GM12874 (cell line): Measurements from ENCODE around the gene SNPH.

Source experiments
- TF ChIP-seq, protein P1 (sequence below): IDR thresholded peaks from 2 replicates; pipeline ENCODE4 v1.5.1; 2011; ENCODE audit warnings: low read depth, mild to moderate bottlenecking, control low read depth, low read length, moderate library complexity; ENCODE audit not compliant: insufficient read depth

Gene SNPH

DNA sequence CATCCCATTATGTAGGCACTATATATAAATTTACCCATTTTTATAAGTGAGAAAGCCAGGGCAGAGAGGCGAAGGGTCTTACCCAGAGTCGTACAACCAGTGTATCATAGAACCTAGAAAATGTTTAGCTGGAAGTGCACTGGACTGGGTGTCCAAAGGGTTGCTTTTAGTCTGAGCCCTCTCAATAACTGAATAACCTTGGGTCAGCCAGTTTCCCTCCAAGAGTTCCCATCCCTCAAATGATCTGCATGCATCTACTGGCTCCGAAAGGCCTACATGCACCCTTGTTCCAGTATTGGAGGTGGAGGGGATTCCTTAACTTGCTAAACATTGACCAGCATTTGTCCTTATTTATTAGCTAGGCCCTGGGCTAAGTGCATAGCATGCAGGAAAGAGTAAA is 3.8 kb downstream of the SNPH start:
- TF ChIP-seq, protein P1, sequence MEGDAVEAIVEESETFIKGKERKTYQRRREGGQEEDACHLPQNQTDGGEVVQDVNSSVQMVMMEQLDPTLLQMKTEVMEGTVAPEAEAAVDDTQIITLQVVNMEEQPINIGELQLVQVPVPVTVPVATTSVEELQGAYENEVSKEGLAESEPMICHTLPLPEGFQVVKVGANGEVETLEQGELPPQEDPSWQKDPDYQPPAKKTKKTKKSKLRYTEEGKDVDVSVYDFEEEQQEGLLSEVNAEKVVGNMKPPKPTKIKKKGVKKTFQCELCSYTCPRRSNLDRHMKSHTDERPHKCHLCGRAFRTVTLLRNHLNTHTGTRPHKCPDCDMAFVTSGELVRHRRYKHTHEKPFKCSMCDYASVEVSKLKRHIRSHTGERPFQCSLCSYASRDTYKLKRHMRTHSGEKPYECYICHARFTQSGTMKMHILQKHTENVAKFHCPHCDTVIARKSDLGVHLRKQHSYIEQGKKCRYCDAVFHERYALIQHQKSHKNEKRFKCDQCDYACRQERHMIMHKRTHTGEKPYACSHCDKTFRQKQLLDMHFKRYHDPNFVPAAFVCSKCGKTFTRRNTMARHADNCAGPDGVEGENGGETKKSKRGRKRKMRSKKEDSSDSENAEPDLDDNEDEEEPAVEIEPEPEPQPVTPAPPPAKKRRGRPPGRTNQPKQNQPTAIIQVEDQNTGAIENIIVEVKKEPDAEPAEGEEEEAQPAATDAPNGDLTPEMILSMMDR: no peak

DNA sequence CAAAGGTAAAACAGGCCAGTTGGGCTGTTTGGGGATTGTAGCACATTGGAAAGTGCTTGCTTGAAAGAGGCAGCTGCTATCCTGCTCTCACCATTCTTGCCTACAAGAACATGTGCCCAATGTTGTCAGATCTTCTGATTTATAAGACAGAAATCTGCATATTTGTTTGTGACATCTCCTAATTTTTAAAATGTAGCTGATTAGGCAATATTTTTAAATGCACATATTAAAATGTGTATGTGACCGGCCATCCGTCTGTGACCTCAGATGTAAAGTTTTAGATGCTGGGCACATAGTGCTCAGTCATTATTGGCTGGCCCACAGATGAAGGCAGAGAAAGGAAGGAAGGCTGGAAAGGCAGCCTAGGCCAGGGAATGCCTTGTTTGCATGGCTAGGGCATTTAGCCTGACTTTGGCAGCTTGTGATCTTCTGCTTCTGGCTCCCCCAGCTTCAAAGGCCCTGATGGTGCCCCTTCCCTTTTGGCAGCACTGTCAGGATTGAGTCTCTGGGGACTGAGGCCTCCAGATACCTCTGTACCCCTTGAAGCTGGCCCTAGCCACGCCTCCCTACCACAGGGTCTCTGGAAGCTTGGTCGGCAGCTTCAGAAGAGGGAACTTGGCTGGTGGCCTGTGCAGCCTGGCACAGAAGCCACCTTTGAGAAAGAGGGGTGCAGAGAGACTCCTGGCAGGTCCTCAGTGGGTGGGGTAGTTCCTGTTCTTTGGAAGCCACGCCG is 6.4 kb downstream of the SNPH start:
- TF ChIP-seq, protein P1: no peak

DNA sequence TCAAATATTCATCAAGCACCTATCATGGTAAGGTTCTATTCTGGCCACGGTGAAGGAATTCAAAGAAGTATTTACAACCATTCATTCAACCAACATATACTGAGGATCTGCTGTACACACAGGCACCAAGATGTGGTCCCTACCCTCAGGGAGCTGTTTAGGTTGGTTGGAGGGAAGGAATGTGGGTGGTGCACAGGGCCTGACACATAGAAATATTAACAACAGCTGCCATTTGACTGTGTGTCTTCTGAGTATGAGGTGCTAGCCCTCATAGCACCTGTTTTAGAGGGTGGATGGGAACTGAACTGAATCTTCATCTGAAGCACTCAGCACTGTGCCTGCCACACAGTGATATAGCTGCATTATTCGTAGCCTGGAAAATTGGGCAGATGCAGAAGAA is 7.3 kb downstream of the SNPH start:
- TF ChIP-seq, protein P1: no peak

DNA sequence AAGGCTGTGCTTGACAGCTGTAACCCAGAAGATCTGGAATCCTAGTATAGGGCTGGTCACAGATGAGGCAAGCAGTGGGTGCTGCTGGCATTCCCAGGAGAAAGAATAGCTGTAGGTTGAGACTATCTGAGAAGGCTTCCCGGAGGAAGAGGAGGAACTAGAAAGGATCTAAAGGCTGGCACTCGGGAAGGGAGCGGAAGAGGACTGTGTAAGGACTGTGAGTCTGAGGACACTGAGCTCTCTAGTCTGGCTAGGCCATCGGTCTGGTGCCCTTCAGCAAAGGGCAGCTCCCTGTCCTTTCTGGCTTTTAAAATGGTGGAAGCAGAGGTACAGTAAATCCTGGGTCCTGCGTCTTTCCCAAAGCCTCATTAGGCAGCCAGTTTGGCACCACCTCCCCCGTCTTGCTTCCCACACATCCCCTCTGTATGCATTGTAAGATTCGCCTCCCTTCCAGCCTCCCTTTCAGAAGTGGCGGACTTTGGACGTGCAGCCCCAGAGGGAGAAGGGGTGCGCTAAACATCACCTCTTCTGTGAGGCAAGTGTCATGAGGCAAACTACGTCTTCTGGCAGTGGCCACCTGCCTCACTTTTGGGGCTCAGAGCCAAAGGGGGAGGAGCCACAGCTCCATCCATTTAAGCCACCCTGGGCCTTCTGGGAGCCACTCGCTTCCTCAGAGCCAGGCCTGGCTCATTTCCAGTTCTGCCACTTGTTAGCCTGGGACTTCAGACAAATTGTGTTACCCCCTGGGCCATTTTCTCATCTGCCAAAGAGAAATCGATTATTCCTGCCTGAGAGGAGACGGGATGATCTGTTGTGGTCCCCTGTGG is 8.6 kb downstream of the SNPH start:
- TF ChIP-seq, protein P1: no peak

DNA sequence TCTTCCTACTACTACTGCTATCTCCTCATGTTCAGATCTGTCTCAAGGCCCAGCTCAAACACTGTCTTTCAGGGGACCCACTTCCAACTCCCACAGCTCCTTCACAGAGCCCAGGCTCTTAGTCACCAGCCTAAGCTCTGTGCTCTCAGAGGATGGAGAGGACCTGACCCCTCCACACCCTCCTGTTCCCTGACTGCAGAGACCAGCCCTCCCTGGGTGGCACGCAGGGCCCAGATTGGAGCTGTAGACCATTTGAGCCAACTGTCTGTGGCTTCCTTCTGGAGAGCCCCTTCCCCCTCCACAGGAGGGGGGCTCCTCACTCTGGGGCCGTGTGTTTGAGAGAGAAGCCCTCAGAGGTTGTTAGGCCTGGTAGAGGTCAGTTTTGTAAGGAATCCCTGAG is 9.8 kb downstream of the SNPH start:
- TF ChIP-seq, protein P1: no peak

DNA sequence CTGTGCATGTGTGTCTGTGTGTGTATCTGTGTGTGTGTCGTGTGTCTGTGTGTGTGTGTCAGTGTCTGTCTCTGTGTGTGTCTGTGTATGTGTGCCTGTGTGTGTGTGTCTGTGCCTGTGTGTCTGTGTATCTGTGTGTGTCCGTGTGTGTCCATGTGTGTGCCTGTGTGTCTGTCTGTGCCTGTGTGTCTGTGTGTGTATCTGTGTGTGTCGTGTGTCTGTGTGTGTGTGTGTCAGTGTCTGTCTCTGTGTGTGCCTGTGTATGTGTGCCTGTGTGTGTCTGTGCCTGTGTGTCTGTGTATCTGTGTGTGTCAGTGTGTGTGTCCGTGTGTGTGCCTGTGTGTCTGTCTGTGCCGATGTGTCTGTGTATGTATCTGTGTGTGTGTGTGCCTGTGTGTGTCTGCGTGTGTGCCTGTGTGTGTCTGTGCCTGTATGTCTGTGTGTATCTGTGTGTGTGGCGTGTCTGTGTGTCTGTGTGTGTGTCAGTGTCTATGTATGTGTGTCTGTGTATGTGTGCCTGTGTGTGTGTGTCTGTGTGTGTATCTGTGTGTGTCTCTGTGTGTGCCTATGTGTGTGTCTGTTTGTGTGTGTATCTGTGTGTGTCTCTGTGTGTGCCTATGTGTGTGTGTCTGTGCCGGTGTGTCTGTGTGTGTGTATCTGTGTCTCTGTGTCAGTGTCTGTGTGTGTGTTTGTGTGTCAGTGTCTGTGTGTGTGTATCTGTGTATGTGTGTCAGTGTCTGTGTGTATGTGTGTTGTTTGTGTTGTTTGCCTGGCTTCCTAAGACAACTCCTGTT is 11.6 kb downstream of the SNPH start:
- TF ChIP-seq, protein P1: no peak

DNA sequence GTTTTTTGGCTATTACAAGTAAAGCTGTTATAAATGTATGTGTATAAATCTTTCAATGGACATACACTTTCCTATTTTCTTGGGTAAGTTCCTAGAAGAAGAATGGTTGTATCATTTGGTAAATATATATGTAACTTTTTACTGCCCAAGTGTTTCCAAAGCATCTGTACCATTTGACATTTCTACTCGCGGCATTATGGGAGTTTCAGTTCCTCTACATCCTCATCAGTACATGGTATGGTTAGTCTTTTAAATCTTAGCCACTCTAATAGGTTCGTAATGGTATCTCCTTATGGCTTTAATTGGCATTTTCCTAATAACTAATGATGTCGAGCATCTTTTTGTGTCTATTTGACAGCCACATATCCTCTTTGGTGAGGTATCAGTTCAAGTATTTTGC is 12.9 kb downstream of the SNPH start:
- TF ChIP-seq, protein P1: no peak
